Right kidney (tissue), 1 donor: ENCODE data around the gene EIPR1.

Experiments
- DNase-seq: peaks from one replicate; pipeline ENCODE4 v3.0.0-alpha.2; 2016

The EIPR1 gene

GRCh38 chr2:3324404-3325281 is 53.0 kb downstream of the EIPR1 start:
- no peak for DNase-seq

- no peak for DNase-seq
Observed at GRCh38 chr2:3324036-3324386, 53.6 kb downstream of the EIPR1 start.

- no peak for DNase-seq
Observed at GRCh38 chr2:3323360-3324035, 54.1 kb downstream of the EIPR1 start.

- DNase-seq: no peak
Observed at GRCh38 chr2:3322311-3322970, 55.2 kb downstream of the EIPR1 start.

GRCh38 chr2:3321825-3322224 is 55.8 kb downstream of the EIPR1 start:
- DNase-seq: no peak

- DNase-seq: no peak
Observed at GRCh38 chr2:3320910-3321605, 56.6 kb downstream of the EIPR1 start.

GRCh38 chr2:3319745-3320566 is 57.7 kb downstream of the EIPR1 start:
- no peak for DNase-seq

- no peak for DNase-seq
Observed at GRCh38 chr2:3319134-3319533, 58.5 kb downstream of the EIPR1 start.

- no peak for DNase-seq
Observed at GRCh38 chr2:3317871-3318590, 59.6 kb downstream of the EIPR1 start.

- DNase-seq: no peak
Observed at GRCh38 chr2:3317277-3317685, 60.3 kb downstream of the EIPR1 start.

- no peak for DNase-seq
Observed at GRCh38 chr2:3316456-3317276, 61.0 kb downstream of the EIPR1 start.

- DNase-seq: no peak
Observed at GRCh38 chr2:3314626-3315025, 63.0 kb downstream of the EIPR1 start.

- peak; percentile 55 for DNase-seq
Observed at GRCh38 chr2:3313781-3314375, 63.7 kb downstream of the EIPR1 start.

- DNase-seq: no peak
Observed at GRCh38 chr2:3312576-3313345, 64.9 kb downstream of the EIPR1 start.

- no peak for DNase-seq
Observed at GRCh38 chr2:3311601-3312000, 66.0 kb downstream of the EIPR1 start.

- peak; percentile 25 for DNase-seq
Observed at GRCh38 chr2:3309496-3310355, 67.9 kb downstream of the EIPR1 start.

- DNase-seq: no peak
Observed at GRCh38 chr2:3307901-3308300, 69.7 kb downstream of the EIPR1 start.

GRCh38 chr2:3307236-3307635 is 70.4 kb downstream of the EIPR1 start:
- no peak for DNase-seq
